DND-41 (cell line): ENCODE data around the gene OSBP2.

Experiments
- ATAC-seq: fragments of 200-7000 bp; cut with Tn5 transposase; 3 replicates; pipeline ENCODE4 v1.9.1; 2021; ENCODE audit warnings: low read depth; ENCODE audit not compliant: insufficient read depth
- DNase-seq: peaks from one replicate; pipeline ENCODE4 v3.0.0-alpha.2; 2020
- H2AFZ ChIP-seq: 2 replicates; pipeline ENCODE4 v1.6.0; 2012; ENCODE audit warnings: low read depth, low read length
- H3K27ac ChIP-seq: 2 replicates; pipeline ENCODE4 v1.5.1; 2012; ENCODE audit warnings: low read length, inconsistent platforms
- H3K27me3 ChIP-seq: fragments of 200-600 bp; sonication (generic); 2 replicates; pipeline ENCODE4 v1.6.0; 2012; ENCODE audit warnings: low read length, mild to moderate bottlenecking, inconsistent platforms; ENCODE audit not compliant: insufficient read depth, poor library complexity
- H3K36me3 ChIP-seq: 2 replicates; pipeline ENCODE4 v1.5.1; 2012; ENCODE audit warnings: low read length, inconsistent platforms; ENCODE audit not compliant: insufficient read depth
- H3K4me1 ChIP-seq: 2 replicates; pipeline ENCODE4 v1.5.1; 2012; ENCODE audit warnings: mild to moderate bottlenecking, low read length; ENCODE audit not compliant: insufficient read depth
- H3K4me2 ChIP-seq: 2 replicates; pipeline ENCODE4 v1.6.0; 2012; ENCODE audit warnings: mild to moderate bottlenecking, moderate library complexity, low read length, inconsistent platforms; ENCODE audit not compliant: insufficient read depth
- H3K4me3 ChIP-seq, 2 experiments: fragments of 200-600 bp in 1 of 2; shearing (Covaris generic) in 1 of 2; 2 replicates each; pipeline ENCODE4 v1.5.1; 2012 to 2016; ENCODE audit warnings: inconsistent platforms in 2 of 2, low read length in 2 of 2, mild to moderate bottlenecking in 2 of 2, low read depth in 1 of 2, moderate library complexity in 1 of 2
- H3K79me2 ChIP-seq: 2 replicates; pipeline ENCODE4 v1.6.0; 2012; ENCODE audit warnings: low read length, inconsistent platforms; ENCODE audit not compliant: insufficient read depth
- H3K9ac ChIP-seq: 2 replicates; pipeline ENCODE4 v1.6.0; 2012; ENCODE audit warnings: low read depth, mild to moderate bottlenecking, inconsistent platforms, low read length, moderate library complexity
- H3K9me3 ChIP-seq: 2 replicates; pipeline ENCODE4 v1.5.1; 2012; ENCODE audit warnings: low read length, moderate library complexity, mild to moderate bottlenecking, inconsistent platforms; ENCODE audit not compliant: insufficient read depth, severe bottlenecking
- H4K20me1 ChIP-seq: 2 replicates; pipeline ENCODE4 v1.6.0; 2012; ENCODE audit warnings: low read length; ENCODE audit not compliant: insufficient read depth
- CTCF ChIP-seq: IDR thresholded peaks from 2 replicates; pipeline ENCODE4 v1.5.1; 2012; ENCODE audit warnings: borderline replicate concordance, low read length, moderate library complexity, mild to moderate bottlenecking; ENCODE audit not compliant: poor library complexity, severe bottlenecking; ENCODE audit errors: extremely low read depth
- EZH2 ChIP-seq: IDR thresholded peaks from 3 replicates; pipeline ENCODE4 v1.6.1; 2012; ENCODE audit warnings: borderline replicate concordance, low read depth, mild to moderate bottlenecking, moderate library complexity, low read length, inconsistent platforms; ENCODE audit not compliant: severe bottlenecking

Gene OSBP2

GRCh38 chr22:30906946-30907345 is 212.3 kb downstream of the OSBP2 start:
- Histone ChIP-seq H3K27me3 (peaks cover 7% of the 10 kb centered on the region), H3K9ac (no peak overlapping the region), H3K79me2 (no peaks in the 10 kb centered on the region), H3K4me1 (no peaks in the 10 kb centered on the region), H3K4me2 (no peak overlapping the region), H3K9me3 (no peaks in the 10 kb centered on the region), H3K36me3 (no peaks in the 10 kb centered on the region), H2AFZ (no peak overlapping the region), H4K20me1 (no peaks in the 10 kb centered on the region), H3K27ac (no peak overlapping the region), H3K4me3 (no peak overlapping the region)
- ATAC-seq, result no peak
- TF ChIP-seq EZH2, result no peak
- TF ChIP-seq CTCF, result no peak
- no peak for DNase-seq

GRCh38 chr22:30908051-30908461 is 213.4 kb downstream of the OSBP2 start:
- Histone ChIP-seq H3K4me3 (no peak overlapping the region), H3K79me2 (no peaks in the 10 kb centered on the region), H3K4me1 (no peaks in the 10 kb centered on the region), H2AFZ (no peak overlapping the region), H3K36me3 (no peaks in the 10 kb centered on the region), H3K27ac (no peak overlapping the region), H4K20me1 (no peaks in the 10 kb centered on the region), H3K9ac (no peak overlapping the region), H3K4me2 (no peak overlapping the region), H3K9me3 (no peaks in the 10 kb centered on the region), H3K27me3 (peaks cover 4% of the 10 kb centered on the region)
- TF ChIP-seq CTCF (no peak), EZH2 (no peak)
- no peak for DNase-seq
- no peak for ATAC-seq

- Histone ChIP-seq H3K79me2 (no peaks in the 10 kb centered on the region), H3K4me2 (no peak overlapping the region)
Measured at GRCh38 chr22:30909306-30909705, 214.6 kb downstream of the OSBP2 start.

More at GRCh38 chr22:30909306-30909705, 214.6 kb downstream of the OSBP2 start:
- Histone ChIP-seq H3K9me3 (no peaks in the 10 kb centered on the region), H3K4me1 (no peaks in the 10 kb centered on the region), H3K9ac (no peak overlapping the region), H2AFZ (no peak overlapping the region), H3K27me3 (peaks cover 4% of the 10 kb centered on the region), H3K4me3 (no peak overlapping the region), H3K27ac (no peak overlapping the region), H3K36me3 (no peaks in the 10 kb centered on the region), H4K20me1 (no peaks in the 10 kb centered on the region)
- DNase-seq, result no peak
- no peak for ATAC-seq
- TF ChIP-seq EZH2, result no peak
- no peak for TF ChIP-seq CTCF
